ENCODE results near the gene IL26.

Gene IL26

GRCh38 chr12:68260153-68260552 lies 34.5 kb upstream of the IL26 start:
- Histone ChIP-seq H3K27ac (ENCODE audit: low read length) (no peak overlapping the region), H3K36me3 (ENCODE audit: control insufficient read depth in 1 of 2, insufficient read depth in 2 of 2, low read length in 2 of 2) (no peaks in the 10 kb centered on the region), H3K27me3 (ENCODE audit: low read depth, low read length) (no peaks in the 10 kb centered on the region), H3K9me3 (ENCODE audit: control insufficient read depth in 1 of 2, low read length in 2 of 2) (no peaks in the 10 kb centered on the region), H3K4me1 (ENCODE audit: control insufficient read depth in 1 of 2, insufficient read depth in 2 of 2, low read length in 2 of 2) (no peaks in the 10 kb centered on the region), H3K4me3 (ENCODE audit: low read depth in 1 of 2, low read length in 2 of 2) (no peak overlapping the region)

- no peaks in the 10 kb centered on the region for H3K36me3 ChIP-seq (ENCODE audit: control insufficient read depth in 1 of 2, insufficient read depth in 2 of 2, low read length in 2 of 2)
Measured at GRCh38 chr12:68259318-68259940, 33.8 kb upstream of the IL26 start.

GRCh38 chr12:68253504-68253903 lies 27.9 kb upstream of the IL26 start, which contains the start of gene IL22:
TSS of gene IL22 (minus strand) at chr12:68253604. CDS start at chr12:68253448, 156 bp downstream.
- H3K9me3 ChIP-seq (ENCODE audit: control insufficient read depth in 1 of 2, low read length in 2 of 2): no peaks in the 10 kb centered on the region
- no peaks in the 10 kb centered on the region for H3K27me3 ChIP-seq (ENCODE audit: low read depth, low read length)
- H3K4me1 ChIP-seq (ENCODE audit: control insufficient read depth in 1 of 2, insufficient read depth in 2 of 2, low read length in 2 of 2): no peaks in the 10 kb centered on the region
- no peaks in the 10 kb centered on the region for H3K36me3 ChIP-seq (ENCODE audit: control insufficient read depth in 1 of 2, insufficient read depth in 2 of 2, low read length in 2 of 2)
- H3K4me3 ChIP-seq (ENCODE audit: low read depth in 1 of 2, low read length in 2 of 2): no peak within 1 kb of the TSS
- no peak within 1 kb of the TSS for H3K27ac ChIP-seq (ENCODE audit: low read length)

More at GRCh38 chr12:68259318-68259940, 33.8 kb upstream of the IL26 start:
- no peaks in the 10 kb centered on the region for H3K27me3 ChIP-seq (ENCODE audit: low read depth, low read length)
- no peak overlapping the region for H3K27ac ChIP-seq (ENCODE audit: low read length)
- no peaks in the 10 kb centered on the region for H3K4me1 ChIP-seq (ENCODE audit: control insufficient read depth in 1 of 2, insufficient read depth in 2 of 2, low read length in 2 of 2)
- no peak overlapping the region for H3K4me3 ChIP-seq (ENCODE audit: low read depth in 1 of 2, low read length in 2 of 2)
- no peaks in the 10 kb centered on the region for H3K9me3 ChIP-seq (ENCODE audit: control insufficient read depth in 1 of 2, low read length in 2 of 2)

GRCh38 chr12:68252077-68252476 lies 26.5 kb upstream of the IL26 start:
- Histone ChIP-seq H3K27ac (ENCODE audit: low read length) (no peak overlapping the region), H3K4me3 (ENCODE audit: low read depth in 1 of 2, low read length in 2 of 2) (no peak overlapping the region), H3K4me1 (ENCODE audit: control insufficient read depth in 1 of 2, insufficient read depth in 2 of 2, low read length in 2 of 2) (no peaks in the 10 kb centered on the region), H3K27me3 (ENCODE audit: low read depth, low read length) (no peaks in the 10 kb centered on the region), H3K9me3 (ENCODE audit: control insufficient read depth in 1 of 2, low read length in 2 of 2) (no peaks in the 10 kb centered on the region), H3K36me3 (ENCODE audit: control insufficient read depth in 1 of 2, insufficient read depth in 2 of 2, low read length in 2 of 2) (no peaks in the 10 kb centered on the region)

- Histone ChIP-seq H3K4me3 (ENCODE audit: low read depth in 1 of 2, low read length in 2 of 2) (no peak overlapping the region), H3K36me3 (ENCODE audit: control insufficient read depth in 1 of 2, insufficient read depth in 2 of 2, low read length in 2 of 2) (no peaks in the 10 kb centered on the region), H3K4me1 (ENCODE audit: control insufficient read depth in 1 of 2, insufficient read depth in 2 of 2, low read length in 2 of 2) (peaks cover 0 to 7% of the 10 kb centered on the region in 2 donors), H3K27me3 (ENCODE audit: low read depth, low read length) (no peaks in the 10 kb centered on the region), H3K9me3 (ENCODE audit: control insufficient read depth in 1 of 2, low read length in 2 of 2) (no peaks in the 10 kb centered on the region), H3K27ac (ENCODE audit: low read length) (no peak overlapping the region)
Measured at GRCh38 chr12:68250454-68250853, 24.8 kb upstream of the IL26 start.

GRCh38 chr12:68247785-68248184 lies 22.2 kb upstream of the IL26 start:
- no peaks in the 10 kb centered on the region for H3K36me3 ChIP-seq (ENCODE audit: control insufficient read depth in 1 of 2, insufficient read depth in 2 of 2, low read length in 2 of 2)
- H3K4me3 ChIP-seq (ENCODE audit: low read depth in 1 of 2, low read length in 2 of 2): no peak overlapping the region
- no peaks in the 10 kb centered on the region for H3K9me3 ChIP-seq (ENCODE audit: control insufficient read depth in 1 of 2, low read length in 2 of 2)
- H3K4me1 ChIP-seq (ENCODE audit: control insufficient read depth in 1 of 2, insufficient read depth in 2 of 2, low read length in 2 of 2): peaks cover 0 to 12% of the 10 kb centered on the region in 2 donors
- no peaks in the 10 kb centered on the region for H3K27me3 ChIP-seq (ENCODE audit: low read depth, low read length)
- H3K27ac ChIP-seq (ENCODE audit: low read length): no peak overlapping the region

- peak overlapping the region; percentile 17 for H3K27ac ChIP-seq (ENCODE audit: low read length)
Measured at GRCh38 chr12:68246350-68246749, 20.7 kb upstream of the IL26 start.

GRCh38 chr12:68245180-68246021 lies 19.8 kb upstream of the IL26 start:
- Histone ChIP-seq H3K9me3 (ENCODE audit: control insufficient read depth in 1 of 2, low read length in 2 of 2) (no peaks in the 10 kb centered on the region), H3K4me1 (ENCODE audit: control insufficient read depth in 1 of 2, insufficient read depth in 2 of 2, low read length in 2 of 2) (peaks cover under 1 to 22% of the 10 kb centered on the region in 2 donors), H3K27ac (ENCODE audit: low read length) (peak overlapping the region; percentile 17), H3K27me3 (ENCODE audit: low read depth, low read length) (no peaks in the 10 kb centered on the region), H3K4me3 (ENCODE audit: low read depth in 1 of 2, low read length in 2 of 2) (peak overlapping the region; percentile 41 to 53), H3K36me3 (ENCODE audit: control insufficient read depth in 1 of 2, insufficient read depth in 2 of 2, low read length in 2 of 2) (no peaks in the 10 kb centered on the region)

More at GRCh38 chr12:68246350-68246749, 20.7 kb upstream of the IL26 start:
- Histone ChIP-seq H3K9me3 (ENCODE audit: control insufficient read depth in 1 of 2, low read length in 2 of 2) (no peaks in the 10 kb centered on the region), H3K36me3 (ENCODE audit: control insufficient read depth in 1 of 2, insufficient read depth in 2 of 2, low read length in 2 of 2) (no peaks in the 10 kb centered on the region), H3K4me1 (ENCODE audit: control insufficient read depth in 1 of 2, insufficient read depth in 2 of 2, low read length in 2 of 2) (peaks cover 0 to 16% of the 10 kb centered on the region in 2 donors), H3K27me3 (ENCODE audit: low read depth, low read length) (no peaks in the 10 kb centered on the region), H3K4me3 (ENCODE audit: low read depth in 1 of 2, low read length in 2 of 2) (peak overlapping the region in 1 of 2 donors; percentile 53)

- H3K4me1 ChIP-seq (ENCODE audit: control insufficient read depth in 1 of 2, insufficient read depth in 2 of 2, low read length in 2 of 2): peaks cover 10 to 35% of the 10 kb centered on the region in 2 donors
- H3K27ac ChIP-seq (ENCODE audit: low read length): no peak overlapping the region
- H3K36me3 ChIP-seq (ENCODE audit: control insufficient read depth in 1 of 2, insufficient read depth in 2 of 2, low read length in 2 of 2): no peaks in the 10 kb centered on the region
- H3K9me3 ChIP-seq (ENCODE audit: control insufficient read depth in 1 of 2, low read length in 2 of 2): no peaks in the 10 kb centered on the region
- H3K27me3 ChIP-seq (ENCODE audit: low read depth, low read length): no peaks in the 10 kb centered on the region
- no peak overlapping the region for H3K4me3 ChIP-seq (ENCODE audit: low read depth in 1 of 2, low read length in 2 of 2)
Measured at GRCh38 chr12:68242777-68243176, 17.2 kb upstream of the IL26 start.

GRCh38 chr12:68240975-68241374 lies 15.4 kb upstream of the IL26 start:
- Histone ChIP-seq H3K27me3 (ENCODE audit: low read depth, low read length) (no peaks in the 10 kb centered on the region), H3K36me3 (ENCODE audit: control insufficient read depth in 1 of 2, insufficient read depth in 2 of 2, low read length in 2 of 2) (no peaks in the 10 kb centered on the region), H3K4me1 (ENCODE audit: control insufficient read depth in 1 of 2, insufficient read depth in 2 of 2, low read length in 2 of 2) (peaks cover 13 to 39% of the 10 kb centered on the region in 2 donors), H3K9me3 (ENCODE audit: control insufficient read depth in 1 of 2, low read length in 2 of 2) (no peaks in the 10 kb centered on the region), H3K27ac (ENCODE audit: low read length) (peak overlapping the region; percentile 1), H3K4me3 (ENCODE audit: low read depth in 1 of 2, low read length in 2 of 2) (peak overlapping the region in 1 of 2 donors; percentile 27)

- H3K27ac ChIP-seq (ENCODE audit: low read length): peak overlapping the region; percentile 35
- no peaks in the 10 kb centered on the region for H3K9me3 ChIP-seq (ENCODE audit: control insufficient read depth in 1 of 2, low read length in 2 of 2)
- peaks cover 13 to 37% of the 10 kb centered on the region in 2 donors for H3K4me1 ChIP-seq (ENCODE audit: control insufficient read depth in 1 of 2, insufficient read depth in 2 of 2, low read length in 2 of 2)
- H3K4me3 ChIP-seq (ENCODE audit: low read depth in 1 of 2, low read length in 2 of 2): no peak overlapping the region
- no peaks in the 10 kb centered on the region for H3K36me3 ChIP-seq (ENCODE audit: control insufficient read depth in 1 of 2, insufficient read depth in 2 of 2, low read length in 2 of 2)
- no peaks in the 10 kb centered on the region for H3K27me3 ChIP-seq (ENCODE audit: low read depth, low read length)
Measured at GRCh38 chr12:68240079-68240478, 14.5 kb upstream of the IL26 start.

Measured in muscle layer of duodenum (tissue), 2 donors.